ENCODE results near the gene BUB3. TPM values are rescaled to one million over a fixed set of nuclear protein-coding genes. Genes with fewer than 3 reads are reported as not detected.

The BUB3 gene
- total and polyA plus RNA-seq, 2 experiments from 2014 or later = 243 to 272 TPM

DNA sequence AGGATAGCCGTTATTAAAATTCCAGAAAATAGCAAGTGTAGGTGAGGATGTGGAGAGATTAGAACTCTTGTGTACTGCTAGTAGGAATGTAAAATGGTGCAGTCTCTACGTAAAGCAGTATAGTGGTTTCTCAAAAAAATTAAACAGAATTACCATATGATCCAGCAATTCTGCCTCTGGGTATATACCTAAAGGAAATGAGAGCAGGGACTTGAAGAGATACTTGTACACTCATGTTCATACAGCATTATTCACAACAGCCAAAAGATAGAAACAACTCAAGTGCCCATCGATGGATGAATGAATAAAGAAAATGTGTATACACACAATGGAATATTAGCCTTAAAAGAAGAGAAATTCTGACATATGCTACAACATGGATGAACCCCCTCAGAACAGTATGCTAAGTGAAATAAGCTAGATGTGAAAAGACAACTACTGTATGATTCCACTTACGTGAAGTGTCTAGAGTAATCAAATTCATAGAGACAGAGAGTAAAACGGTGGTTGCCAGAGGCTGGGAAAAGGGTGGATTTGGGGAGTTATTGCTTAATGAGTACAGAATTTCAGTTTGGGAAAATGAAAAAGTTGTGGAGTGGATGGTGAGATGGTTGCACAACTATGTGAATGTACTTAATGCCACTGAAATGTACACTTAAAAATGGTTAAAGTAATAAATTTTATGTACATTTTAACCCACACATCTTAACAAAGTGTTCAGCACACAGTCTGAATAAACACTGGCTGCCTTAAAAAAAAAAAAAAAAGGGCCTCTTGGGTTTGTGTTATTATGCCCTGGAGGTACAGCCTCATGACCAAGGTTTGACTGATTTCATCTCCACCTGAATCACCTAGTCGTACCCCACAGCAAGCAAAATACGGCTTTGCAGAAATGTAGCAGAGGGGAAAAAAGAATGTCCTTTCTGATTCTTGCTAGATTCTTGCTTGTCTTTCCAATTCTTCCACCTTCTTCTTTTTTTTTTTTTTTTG is 26.2 kb downstream of the BUB3 start (continued):
- TF ChIP-seq, protein P1, sequence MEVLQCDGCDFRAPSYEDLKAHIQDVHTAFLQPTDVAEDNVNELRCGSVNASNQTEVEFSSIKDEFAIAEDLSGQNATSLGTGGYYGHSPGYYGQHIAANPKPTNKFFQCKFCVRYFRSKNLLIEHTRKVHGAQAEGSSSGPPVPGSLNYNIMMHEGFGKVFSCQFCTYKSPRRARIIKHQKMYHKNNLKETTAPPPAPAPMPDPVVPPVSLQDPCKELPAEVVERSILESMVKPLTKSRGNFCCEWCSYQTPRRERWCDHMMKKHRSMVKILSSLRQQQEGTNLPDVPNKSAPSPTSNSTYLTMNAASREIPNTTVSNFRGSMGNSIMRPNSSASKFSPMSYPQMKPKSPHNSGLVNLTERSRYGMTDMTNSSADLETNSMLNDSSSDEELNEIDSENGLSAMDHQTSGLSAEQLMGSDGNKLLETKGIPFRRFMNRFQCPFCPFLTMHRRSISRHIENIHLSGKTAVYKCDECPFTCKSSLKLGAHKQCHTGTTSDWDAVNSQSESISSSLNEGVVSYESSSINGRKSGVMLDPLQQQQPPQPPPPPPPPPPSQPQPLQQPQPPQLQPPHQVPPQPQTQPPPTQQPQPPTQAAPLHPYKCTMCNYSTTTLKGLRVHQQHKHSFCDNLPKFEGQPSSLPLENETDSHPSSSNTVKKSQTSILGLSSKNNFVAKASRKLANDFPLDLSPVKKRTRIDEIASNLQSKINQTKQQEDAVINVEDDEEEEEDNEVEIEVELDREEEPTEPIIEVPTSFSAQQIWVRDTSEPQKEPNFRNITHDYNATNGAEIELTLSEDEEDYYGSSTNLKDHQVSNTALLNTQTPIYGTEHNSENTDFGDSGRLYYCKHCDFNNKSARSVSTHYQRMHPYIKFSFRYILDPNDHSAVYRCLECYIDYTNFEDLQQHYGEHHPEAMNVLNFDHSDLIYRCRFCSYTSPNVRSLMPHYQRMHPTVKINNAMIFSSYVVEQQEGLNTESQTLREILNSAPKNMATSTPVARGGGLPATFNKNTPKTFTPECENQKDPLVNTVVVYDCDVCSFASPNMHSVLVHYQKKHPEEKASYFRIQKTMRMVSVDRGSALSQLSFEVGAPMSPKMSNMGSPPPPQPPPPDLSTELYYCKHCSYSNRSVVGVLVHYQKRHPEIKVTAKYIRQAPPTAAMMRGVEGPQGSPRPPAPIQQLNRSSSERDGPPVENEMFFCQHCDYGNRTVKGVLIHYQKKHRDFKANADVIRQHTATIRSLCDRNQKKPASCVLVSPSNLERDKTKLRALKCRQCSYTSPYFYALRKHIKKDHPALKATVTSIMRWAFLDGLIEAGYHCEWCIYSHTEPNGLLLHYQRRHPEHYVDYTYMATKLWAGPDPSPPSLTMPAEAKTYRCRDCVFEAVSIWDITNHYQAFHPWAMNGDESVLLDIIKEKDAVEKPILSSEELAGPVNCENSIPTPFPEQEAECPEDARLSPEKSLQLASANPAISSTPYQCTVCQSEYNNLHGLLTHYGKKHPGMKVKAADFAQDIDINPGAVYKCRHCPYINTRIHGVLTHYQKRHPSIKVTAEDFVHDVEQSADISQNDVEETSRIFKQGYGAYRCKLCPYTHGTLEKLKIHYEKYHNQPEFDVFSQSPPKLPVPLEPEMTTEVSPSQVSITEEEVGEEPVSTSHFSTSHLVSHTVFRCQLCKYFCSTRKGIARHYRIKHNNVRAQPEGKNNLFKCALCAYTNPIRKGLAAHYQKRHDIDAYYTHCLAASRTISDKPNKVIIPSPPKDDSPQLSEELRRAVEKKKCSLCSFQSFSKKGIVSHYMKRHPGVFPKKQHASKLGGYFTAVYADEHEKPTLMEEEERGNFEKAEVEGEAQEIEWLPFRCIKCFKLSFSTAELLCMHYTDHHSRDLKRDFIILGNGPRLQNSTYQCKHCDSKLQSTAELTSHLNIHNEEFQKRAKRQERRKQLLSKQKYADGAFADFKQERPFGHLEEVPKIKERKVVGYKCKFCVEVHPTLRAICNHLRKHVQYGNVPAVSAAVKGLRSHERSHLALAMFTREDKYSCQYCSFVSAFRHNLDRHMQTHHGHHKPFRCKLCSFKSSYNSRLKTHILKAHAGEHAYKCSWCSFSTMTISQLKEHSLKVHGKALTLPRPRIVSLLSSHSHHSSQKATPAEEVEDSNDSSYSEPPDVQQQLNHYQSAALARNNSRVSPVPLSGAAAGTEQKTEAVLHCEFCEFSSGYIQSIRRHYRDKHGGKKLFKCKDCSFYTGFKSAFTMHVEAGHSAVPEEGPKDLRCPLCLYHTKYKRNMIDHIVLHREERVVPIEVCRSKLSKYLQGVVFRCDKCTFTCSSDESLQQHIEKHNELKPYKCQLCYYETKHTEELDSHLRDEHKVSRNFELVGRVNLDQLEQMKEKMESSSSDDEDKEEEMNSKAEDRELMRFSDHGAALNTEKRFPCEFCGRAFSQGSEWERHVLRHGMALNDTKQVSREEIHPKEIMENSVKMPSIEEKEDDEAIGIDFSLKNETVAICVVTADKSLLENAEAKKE (CRISPR knock-in tag; IDR thresholded peaks at IDR 0.05) = no peak
- TF ChIP-seq, protein P2, sequence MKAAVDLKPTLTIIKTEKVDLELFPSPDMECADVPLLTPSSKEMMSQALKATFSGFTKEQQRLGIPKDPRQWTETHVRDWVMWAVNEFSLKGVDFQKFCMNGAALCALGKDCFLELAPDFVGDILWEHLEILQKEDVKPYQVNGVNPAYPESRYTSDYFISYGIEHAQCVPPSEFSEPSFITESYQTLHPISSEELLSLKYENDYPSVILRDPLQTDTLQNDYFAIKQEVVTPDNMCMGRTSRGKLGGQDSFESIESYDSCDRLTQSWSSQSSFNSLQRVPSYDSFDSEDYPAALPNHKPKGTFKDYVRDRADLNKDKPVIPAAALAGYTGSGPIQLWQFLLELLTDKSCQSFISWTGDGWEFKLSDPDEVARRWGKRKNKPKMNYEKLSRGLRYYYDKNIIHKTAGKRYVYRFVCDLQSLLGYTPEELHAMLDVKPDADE (IDR thresholded peaks at IDR 0.05) = no peak
- TF ChIP-seq EZH2 (IDR thresholded peaks at IDR 0.05; ENCODE audit: low read depth, unreplicated experiment) = no peak
- TF ChIP-seq EZH2phosphoT487 (IDR thresholded peaks at IDR 0.05; ENCODE audit: unreplicated experiment) = no peak
- no peak for TF ChIP-seq POLR2AphosphoS5 (IDR thresholded peaks at IDR 0.05; ENCODE audit: low read depth)
- TF ChIP-seq, protein P3, sequence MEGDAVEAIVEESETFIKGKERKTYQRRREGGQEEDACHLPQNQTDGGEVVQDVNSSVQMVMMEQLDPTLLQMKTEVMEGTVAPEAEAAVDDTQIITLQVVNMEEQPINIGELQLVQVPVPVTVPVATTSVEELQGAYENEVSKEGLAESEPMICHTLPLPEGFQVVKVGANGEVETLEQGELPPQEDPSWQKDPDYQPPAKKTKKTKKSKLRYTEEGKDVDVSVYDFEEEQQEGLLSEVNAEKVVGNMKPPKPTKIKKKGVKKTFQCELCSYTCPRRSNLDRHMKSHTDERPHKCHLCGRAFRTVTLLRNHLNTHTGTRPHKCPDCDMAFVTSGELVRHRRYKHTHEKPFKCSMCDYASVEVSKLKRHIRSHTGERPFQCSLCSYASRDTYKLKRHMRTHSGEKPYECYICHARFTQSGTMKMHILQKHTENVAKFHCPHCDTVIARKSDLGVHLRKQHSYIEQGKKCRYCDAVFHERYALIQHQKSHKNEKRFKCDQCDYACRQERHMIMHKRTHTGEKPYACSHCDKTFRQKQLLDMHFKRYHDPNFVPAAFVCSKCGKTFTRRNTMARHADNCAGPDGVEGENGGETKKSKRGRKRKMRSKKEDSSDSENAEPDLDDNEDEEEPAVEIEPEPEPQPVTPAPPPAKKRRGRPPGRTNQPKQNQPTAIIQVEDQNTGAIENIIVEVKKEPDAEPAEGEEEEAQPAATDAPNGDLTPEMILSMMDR (conservative IDR thresholded peaks at IDR 0.05; ENCODE audit: low read depth in 2 of 2) = no peak
